Stimulated activated CD4-positive, alpha-beta T cell treated with anti-CD3 and anti-CD28 coated beads, Interleukin-1b, Interleukin-23, amount 100 ng/mL, for 24 hours (primary cell): ENCODE data around the gene STK38L.

ENCODE experiments used
- DNase-seq, 4 experiments: peaks; one replicate each; pipeline ENCODE4 v3.0.0-alpha.2; 2020; ENCODE audit warnings: low read depth in 4 of 4, low spot score in 1 of 4

STK38L gene

GRCh38 chr12:27344760-27345159, 100.7 kb downstream of the STK38L start:
- DNase-seq = no peak

DNA sequence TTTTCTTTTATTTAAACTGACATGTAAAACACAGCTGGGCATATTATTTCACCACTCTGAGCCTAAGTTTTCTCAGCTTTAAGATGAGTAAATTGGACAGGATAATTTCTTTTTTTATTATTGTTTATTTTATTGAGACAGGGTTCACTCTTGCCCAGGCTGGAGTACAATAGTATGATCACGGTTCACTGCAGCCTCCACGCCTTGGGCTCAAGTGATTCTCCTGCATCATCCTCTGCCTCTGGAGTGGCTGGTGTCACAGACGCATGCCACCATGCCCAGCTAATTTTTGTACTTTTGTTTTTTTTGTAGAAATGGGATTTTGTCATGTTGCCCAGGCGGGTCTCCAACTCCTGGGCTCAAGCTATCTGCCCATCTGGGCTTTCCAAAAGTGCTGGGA, 101.3 kb downstream of the STK38L start:
- DNase-seq = no peak

GRCh38 chr12:27347779-27348178, 103.7 kb downstream of the STK38L start:
- no peak for DNase-seq

DNA sequence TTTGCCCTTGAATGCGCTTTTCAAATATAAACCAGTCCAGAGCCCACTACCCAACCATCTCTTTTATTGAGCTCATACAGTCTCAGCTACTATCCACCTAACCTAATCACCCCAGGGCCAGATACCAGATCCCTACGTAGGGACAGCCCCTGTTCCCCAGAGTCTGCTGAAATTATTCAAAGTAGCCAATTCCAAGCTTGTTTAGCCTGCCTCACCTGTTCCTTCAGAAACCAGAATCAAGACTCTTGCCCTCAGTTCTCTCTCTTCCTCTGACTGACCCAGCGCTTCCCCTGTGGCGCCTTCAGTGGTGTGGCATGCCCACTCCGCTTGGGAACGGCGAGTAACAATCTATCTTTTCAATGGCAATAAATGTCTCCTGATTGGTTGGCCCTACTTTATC, 107.4 kb downstream of the STK38L start:
- no peak for DNase-seq

DNA sequence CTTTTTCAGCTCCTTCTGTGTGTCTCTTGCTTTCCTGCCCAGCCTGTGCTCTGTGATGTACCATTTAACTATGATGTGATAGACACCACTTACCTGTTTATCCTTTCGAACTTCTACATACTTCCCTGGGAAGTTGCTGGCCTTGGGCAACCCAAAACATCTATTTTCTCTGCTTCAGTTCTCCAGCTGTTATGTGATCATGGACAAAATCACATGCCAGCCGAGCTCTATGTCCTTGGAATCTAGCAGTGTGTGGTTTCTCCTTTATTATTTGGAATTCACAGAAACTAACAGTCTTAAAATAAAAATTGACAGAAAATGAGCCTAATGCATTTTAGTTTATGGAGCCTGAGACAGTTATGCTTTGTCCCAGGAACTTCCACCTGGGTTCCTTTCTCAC, 111.4 kb downstream of the STK38L start:
- no peak for DNase-seq

- no peak for DNase-seq
These were observed 111.9 kb downstream of the STK38L start for GRCh38 chr12:27355979-27356378.

DNA sequence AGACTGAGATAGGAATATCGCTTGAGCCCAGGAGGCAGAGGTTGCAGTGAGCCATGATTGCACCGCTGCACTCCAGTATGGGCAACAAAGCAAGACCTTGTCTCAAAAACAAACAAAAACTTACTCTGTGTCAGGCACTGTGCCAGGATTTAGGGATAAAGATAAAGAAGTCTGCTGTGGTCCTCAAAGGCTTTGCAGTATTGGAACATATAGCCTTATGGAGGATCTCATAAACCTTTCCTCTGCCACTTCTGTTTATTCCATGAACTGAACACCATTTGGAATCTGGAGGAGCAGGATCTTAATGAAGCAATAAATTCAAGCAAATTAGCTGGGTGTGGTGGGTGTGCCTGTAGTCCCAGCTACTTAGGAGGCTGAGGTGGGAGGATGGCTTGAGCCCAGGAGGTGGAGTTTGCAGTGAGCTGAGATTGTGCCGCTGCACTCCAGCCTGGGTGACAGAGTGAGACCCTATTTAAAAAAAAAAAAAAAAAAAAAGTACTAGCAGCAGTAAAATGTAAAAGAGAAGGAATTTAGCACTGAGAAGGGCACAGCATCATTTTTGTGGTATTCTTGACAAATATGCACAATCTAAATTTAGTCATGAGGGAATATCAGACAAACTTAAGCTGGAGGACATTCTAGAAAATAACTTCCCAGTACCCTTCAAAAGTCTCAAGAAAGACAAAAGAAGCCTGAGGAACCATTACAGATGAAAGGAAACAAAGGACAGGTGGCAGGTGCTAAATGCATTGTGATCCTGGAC, 115.7 kb downstream of the STK38L start:
- DNase-seq = no peak

- DNase-seq = no peak
These were observed 117.3 kb downstream of the STK38L start for GRCh38 chr12:27361372-27361771.

GRCh38 chr12:27366621-27367020, 122.5 kb downstream of the STK38L start:
- DNase-seq = no peak

- no peak for DNase-seq
These were observed 123.0 kb downstream of the STK38L start for GRCh38 chr12:27367078-27367477.
